Right renal pelvis (tissue), 4 donors: ENCODE results near the gene STX11. TPM values are rescaled to one million over a fixed set of nuclear protein-coding genes. Genes with fewer than 3 reads are reported as not detected.

Experiments used
- polyA plus RNA-seq, 4 donors: library from polyadenylated mRNA; unstranded; fragments of 120-200 nt; gene quantifications; one replicate each; pipeline ENCODE4 v1.2.1, GENCODE V29; 2013; ENCODE audit not compliant: insufficient read length in 4 of 4

STX11 gene
- polyA plus RNA-seq, 4 donors, result 0.73 to 1.3 (median 0.89) TPM

Other genes starting within 250 kb of the STX11 start
- 100 to 1,000 TPM in 1 of 4 donors, 10 to 100 TPM in 3; 83.3 to 105 (median 84.5) TPM for gene PLAGL1, start 142.3 kb upstream of the STX11 start, polyA plus RNA-seq
- 100 to 1,000 TPM; 127 to 170 (median 131) TPM for gene SF3B5, start 54.9 kb upstream of the STX11 start, polyA plus RNA-seq
- 100 to 1,000 TPM; 136 to 157 (median 141) TPM for gene UTRN, start 134.8 kb downstream of the STX11 start, polyA plus RNA-seq